ENCODE data around the gene PBX3.

- TF ChIP-seq POLR2A (IDR thresholded peaks at IDR 0.05; ENCODE audit: low read depth, low read length) (no peak), POLR2AphosphoS5 (IDR thresholded peaks at IDR 0.05; ENCODE audit: low read depth, low read length) (no peak)
These were observed 155.0 kb downstream of the PBX3 start for GRCh38 chr9:125902214-125902613.
